GM18858 (cell line): ENCODE data around the gene PIGBOS1.
"Not testable (repeated sequence)": the region's sequence is repeated elsewhere in the genome, so short reads cannot be mapped to it uniquely, and the experiment has no call there.

Experiments
- ATAC-seq: cut with Tn5 transposase; IDR thresholded peaks from one replicate; pipeline ENCODE4 v1.9.1; 2021; ENCODE audit not compliant: unreplicated experiment

PIGBOS1 gene

DNA sequence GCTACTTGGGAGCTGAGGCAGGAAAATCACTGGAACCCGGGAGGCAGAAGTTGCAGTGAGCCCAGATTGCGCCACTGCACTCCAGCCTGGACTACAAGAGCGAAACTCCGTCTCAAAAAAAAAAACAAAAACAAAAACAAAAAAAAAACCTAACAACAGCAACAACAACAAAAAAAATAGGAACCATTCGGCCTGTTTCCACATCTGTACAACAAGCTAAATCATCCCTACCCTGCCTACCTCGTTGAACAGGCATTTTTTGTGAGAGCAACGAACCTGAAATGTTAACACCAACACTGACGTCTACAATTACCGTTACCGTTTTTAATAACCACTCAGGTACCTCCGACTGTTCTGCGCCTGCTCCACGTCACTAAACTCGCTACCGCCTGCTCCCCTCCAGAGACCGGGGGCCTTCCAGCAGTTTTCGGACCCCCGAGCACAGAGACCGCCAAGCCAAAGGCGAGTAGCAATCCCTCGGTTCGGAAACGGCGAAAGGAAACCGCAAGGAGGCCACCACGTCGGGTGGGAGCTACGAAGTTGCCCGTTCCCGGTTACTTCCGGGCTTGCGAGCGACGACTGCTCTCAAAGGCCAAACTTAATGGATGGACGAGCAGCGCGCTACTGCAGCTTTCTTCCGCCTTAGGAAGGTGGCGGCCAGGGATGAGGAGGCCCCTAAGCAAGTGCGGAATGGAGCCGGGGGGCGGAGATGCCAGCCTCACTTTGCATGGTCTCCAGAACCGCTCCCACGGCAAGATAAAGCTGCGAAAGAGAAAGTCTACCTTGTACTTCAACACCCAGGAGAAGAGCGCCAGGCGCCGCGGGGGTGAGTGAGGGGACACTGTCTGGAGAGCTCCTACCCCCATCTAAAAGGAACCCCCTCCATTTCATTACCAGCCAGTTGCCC lies at the start of gene PIGBOS1, which contains the start of gene PIGB:
Gene PIGBOS1 (minus strand): TSS at position 536 of the 907 bp plus-strand sequence. CDS start 1,331 bp downstream, outside the sequence.
Gene PIGB (plus strand): TSS at position 635 of the 907 bp plus-strand sequence. CDS start 29 bp downstream, at position 664.
- peak; percentile 73 for ATAC-seq

GRCh38 chr15:55366981-55367380 lies 48.1 kb upstream of the PIGBOS1 start:
- ATAC-seq = no peak

DNA sequence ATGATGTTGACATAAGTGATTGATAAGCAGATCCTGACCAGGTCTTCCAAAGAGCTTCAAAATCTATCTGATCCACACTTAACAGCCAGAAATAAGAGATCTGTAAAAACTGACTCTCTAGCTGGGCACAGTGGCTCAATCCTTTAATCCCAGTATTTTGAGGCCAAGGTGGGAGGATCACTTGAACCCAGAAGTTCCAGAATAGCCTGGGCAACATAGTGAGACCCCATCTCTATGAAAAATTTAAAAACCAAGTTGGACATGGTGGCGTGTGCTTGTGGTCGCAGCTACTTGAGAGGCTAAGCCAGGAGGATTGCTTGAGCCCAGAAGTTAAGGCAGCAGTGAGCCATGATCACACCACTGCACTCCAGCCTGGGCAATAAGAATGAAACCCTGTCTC lies 43.7 kb upstream of the PIGBOS1 start:
- ATAC-seq = no peak

GRCh38 chr15:55361048-55361447 lies 42.1 kb upstream of the PIGBOS1 start:
- ATAC-seq = no peak

DNA sequence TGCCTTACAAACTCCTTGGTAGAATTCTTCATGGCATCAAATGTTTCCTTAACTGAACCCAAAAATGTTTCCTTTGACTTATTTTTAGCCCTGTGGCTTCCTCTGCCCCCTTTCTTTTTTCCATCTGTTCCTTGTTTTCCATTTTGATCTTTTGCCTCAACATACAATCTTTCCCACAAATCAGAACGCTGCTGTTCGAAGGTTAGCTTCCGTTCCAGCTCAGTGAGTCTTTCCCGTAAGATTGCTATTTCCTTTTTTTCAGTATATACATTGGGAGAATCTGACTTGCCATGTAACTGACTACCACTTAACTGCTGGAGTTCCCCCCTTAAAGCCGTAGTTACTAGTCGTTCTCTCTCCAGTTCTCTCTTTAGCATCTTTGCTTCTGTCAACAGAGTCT lies 41.3 kb upstream of the PIGBOS1 start:
- no peak for ATAC-seq

- ATAC-seq = no peak
These were observed 39.5 kb upstream of the PIGBOS1 start for GRCh38 chr15:55358471-55358870.

DNA sequence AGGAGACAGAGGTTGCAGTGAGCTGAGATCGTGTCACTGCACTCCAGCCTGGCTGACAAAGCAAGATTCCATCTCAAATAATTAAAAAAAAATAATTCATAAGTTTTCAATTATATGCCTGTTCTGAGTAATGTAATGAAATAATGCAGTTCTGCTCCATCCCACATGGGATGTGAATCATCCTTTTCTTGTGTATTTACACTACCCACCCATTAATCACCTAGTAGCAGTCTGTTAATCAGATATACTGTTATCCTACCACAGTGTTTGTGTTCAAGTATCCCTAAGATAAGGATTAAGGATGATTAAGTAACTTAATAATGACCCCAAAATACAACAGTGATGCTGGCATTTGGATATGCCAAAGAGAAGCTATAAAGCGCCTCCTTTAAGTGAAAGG lies 38.9 kb upstream of the PIGBOS1 start:
- no peak for ATAC-seq

DNA sequence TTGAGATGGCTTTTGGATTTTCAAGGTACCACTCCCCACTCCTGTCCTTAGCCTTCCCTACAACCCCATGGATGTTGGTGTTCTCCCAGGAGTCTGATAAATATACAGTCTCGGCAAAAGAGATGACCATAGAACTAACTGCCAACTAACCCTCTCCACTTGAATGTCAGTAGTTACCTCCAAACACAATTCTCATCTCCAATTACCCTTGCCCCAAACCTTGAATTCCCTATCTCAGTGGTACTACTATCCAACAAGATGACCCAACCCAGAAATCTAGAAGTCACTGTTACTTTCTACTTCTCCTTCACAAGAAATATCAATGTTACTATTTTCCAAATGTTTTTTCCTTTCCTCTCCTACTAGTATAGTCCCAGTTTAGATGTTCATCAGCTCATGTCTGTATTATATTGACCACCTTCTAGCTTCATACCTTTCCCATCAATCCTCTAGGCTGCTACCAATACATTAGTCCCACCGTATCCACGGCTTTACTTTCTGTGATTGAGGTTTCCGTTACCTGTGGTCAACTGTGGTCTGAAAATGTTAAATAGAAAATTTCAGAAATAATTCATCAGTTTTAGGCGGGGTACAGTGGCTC lies 38.2 kb upstream of the PIGBOS1 start:
- no peak for ATAC-seq

GRCh38 chr15:55353025-55353424 lies 34.1 kb upstream of the PIGBOS1 start:
- no peak for ATAC-seq

GRCh38 chr15:55349282-55349681 lies 30.4 kb upstream of the PIGBOS1 start:
- no peak for ATAC-seq

GRCh38 chr15:55348281-55348778 lies 29.4 kb upstream of the PIGBOS1 start:
- ATAC-seq = no peak

DNA sequence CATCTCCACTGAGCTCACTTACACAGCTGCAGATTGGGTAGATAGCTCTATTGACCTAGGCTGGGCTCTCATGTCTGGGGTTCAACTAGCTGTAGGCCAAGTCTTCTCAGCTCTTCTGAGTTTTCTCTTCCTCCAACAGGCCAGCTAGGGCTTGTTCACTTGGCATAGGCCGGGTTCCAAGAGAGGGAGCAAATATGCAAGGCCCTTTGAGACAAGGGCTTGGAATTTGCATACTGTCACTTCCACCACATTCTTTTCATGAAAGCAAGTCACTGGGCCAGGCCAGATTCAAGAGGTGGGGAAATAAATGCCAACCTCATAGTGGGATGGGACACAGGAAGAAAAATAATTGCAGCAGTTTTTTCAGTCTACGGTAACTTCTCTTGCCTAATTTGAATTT lies 25.3 kb upstream of the PIGBOS1 start:
- ATAC-seq = no peak

- ATAC-seq = no peak
These were observed 24.2 kb upstream of the PIGBOS1 start for GRCh38 chr15:55343168-55343567.

GRCh38 chr15:55337160-55337559 lies 18.2 kb upstream of the PIGBOS1 start:
- ATAC-seq = no peak

GRCh38 chr15:55334997-55335396 lies 16.1 kb upstream of the PIGBOS1 start:
- no peak for ATAC-seq

DNA sequence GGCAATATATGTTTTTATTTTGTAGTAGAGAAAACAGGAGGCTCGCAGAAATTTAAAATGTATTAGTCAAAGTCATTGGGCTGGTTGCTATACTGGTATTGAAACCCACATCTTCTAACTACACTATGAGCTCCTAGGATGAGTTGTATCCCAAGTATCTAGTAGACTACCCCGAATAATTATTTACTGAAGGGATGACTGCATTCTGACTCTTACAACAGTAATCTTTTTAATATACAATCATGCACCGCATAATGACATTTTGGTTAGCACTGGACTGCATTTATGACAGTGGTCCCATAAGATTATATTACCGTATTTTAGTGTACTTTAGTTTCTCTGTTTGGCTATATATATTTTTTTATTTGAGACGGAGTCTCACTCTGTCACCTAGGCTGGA lies 15.4 kb upstream of the PIGBOS1 start:
- ATAC-seq = no peak

DNA sequence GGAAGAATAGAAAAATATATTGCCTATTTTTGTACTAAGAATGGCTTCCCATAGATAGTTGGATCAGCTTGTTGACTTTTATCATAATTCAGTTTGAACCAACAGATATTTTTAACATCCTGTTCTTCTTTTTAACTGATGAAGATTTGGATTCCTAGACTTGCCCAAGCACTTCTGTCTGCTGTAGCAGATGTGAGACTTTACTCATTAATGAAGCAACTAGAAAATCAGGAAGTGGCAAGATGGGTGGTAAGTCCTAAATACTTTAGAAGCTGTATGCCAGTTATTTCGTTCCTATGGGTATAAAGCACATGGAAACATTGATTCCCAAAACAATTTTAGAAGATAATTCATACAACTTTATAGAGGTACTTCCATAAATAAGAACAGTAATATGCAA lies 8.5 kb upstream of the PIGBOS1 start:
- ATAC-seq = no peak

GRCh38 chr15:55322467-55322866 lies 3.5 kb upstream of the PIGBOS1 start:
- no peak for ATAC-seq

GRCh38 chr15:55320963-55321362 lies 2.0 kb upstream of the PIGBOS1 start:
- ATAC-seq = no peak

- no peak for ATAC-seq
These were observed 1.3 kb upstream of the PIGBOS1 start for GRCh38 chr15:55320238-55320550.

GRCh38 chr15:55319537-55320237 lies 764 bp upstream of the PIGBOS1 start:
- ATAC-seq = peak; percentile 47

- ATAC-seq = not testable (repeated sequence)
These were observed 16.1 kb downstream of the PIGBOS1 start for GRCh38 chr15:55302801-55303200.
